Neural crest cell (in vitro differentiated cells): ENCODE results near the gene CEACAM20. TPM values are rescaled to one million over a fixed set of nuclear protein-coding genes. Genes with fewer than 3 reads are reported as not detected.
A peak's percentile ranks its signal among the peaks of the same experiment; 100 is the strongest.

ENCODE experiments used
- DNase-seq: peaks from one replicate; pipeline ENCODE4 v3.0.0; 2021; ENCODE audit warnings: low read depth, mixed read lengths, low spot score
- H3K27ac Mint-ChIP-seq: one replicate; pipeline ENCODE4 v1.8.0; 2021; ENCODE audit warnings: mild to moderate bottlenecking, mixed read lengths; ENCODE audit not compliant: unreplicated experiment
- H3K27me3 Mint-ChIP-seq: 2 replicates; pipeline ENCODE4 v1.8.0; 2021; ENCODE audit warnings: low read depth, mild to moderate bottlenecking, mixed read lengths
- H3K36me3 Mint-ChIP-seq: 2 replicates; pipeline ENCODE4 v1.8.0; 2021; ENCODE audit warnings: low read depth, mild to moderate bottlenecking, mixed read lengths
- H3K4me1 Mint-ChIP-seq: 2 replicates; pipeline ENCODE4 v1.8.0; 2021; ENCODE audit warnings: mixed read lengths
- H3K4me3 Mint-ChIP-seq: one replicate; pipeline ENCODE4 v1.8.0; 2021; ENCODE audit warnings: mild to moderate bottlenecking, mixed read lengths
- H3K9me3 Mint-ChIP-seq: 2 replicates; pipeline ENCODE4 v1.8.0; 2021; ENCODE audit warnings: mixed read lengths
- total RNA-seq: library from RNA; stranded (reverse); gene quantifications from 2 replicates; pipeline ENCODE4 v1.2.1, GENCODE V29; 2021
- TF ChIP-seq, protein P1 (sequence below): fragments of 200-600 bp; sonication (generic); conservative IDR thresholded peaks from 2 replicates; pipeline ENCODE4 v1.5.0; 2021; ENCODE audit warnings: antibody characterized with exemption, mild to moderate bottlenecking

Gene CEACAM20
- total RNA-seq, 1 donor from 2014 or later = not detected

DNA sequence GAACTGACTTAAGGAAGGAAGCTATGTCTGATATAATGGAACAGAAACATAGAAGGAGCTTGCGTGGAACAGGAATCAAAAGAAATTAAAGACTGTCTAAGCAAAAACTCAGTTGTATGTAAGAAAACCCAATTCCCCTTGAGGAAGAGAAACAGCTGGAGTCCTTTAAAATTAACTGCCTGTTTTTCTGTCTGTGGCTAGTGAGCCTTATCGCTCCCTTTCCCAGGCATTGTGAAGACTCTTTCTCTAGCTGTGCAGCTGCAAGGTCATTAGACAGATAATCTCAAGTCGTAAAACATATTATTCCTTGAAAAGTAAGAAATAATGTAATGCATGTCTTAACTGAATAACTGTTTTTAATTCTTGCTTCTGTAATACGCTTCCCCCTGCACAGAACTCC lies 44.2 kb upstream of the CEACAM20 start:
- Mint-ChIP-seq H3K27ac (no peak overlapping the region), H3K27me3 (peaks cover 16% of the 10 kb centered on the region), H3K9me3 (no peaks in the 10 kb centered on the region), H3K4me3 (no peak overlapping the region), H3K4me1 (peaks cover 6% of the 10 kb centered on the region), H3K36me3 (no peaks in the 10 kb centered on the region)
- DNase-seq = no peak
- TF ChIP-seq, protein P1, sequence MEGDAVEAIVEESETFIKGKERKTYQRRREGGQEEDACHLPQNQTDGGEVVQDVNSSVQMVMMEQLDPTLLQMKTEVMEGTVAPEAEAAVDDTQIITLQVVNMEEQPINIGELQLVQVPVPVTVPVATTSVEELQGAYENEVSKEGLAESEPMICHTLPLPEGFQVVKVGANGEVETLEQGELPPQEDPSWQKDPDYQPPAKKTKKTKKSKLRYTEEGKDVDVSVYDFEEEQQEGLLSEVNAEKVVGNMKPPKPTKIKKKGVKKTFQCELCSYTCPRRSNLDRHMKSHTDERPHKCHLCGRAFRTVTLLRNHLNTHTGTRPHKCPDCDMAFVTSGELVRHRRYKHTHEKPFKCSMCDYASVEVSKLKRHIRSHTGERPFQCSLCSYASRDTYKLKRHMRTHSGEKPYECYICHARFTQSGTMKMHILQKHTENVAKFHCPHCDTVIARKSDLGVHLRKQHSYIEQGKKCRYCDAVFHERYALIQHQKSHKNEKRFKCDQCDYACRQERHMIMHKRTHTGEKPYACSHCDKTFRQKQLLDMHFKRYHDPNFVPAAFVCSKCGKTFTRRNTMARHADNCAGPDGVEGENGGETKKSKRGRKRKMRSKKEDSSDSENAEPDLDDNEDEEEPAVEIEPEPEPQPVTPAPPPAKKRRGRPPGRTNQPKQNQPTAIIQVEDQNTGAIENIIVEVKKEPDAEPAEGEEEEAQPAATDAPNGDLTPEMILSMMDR = no peak

DNA sequence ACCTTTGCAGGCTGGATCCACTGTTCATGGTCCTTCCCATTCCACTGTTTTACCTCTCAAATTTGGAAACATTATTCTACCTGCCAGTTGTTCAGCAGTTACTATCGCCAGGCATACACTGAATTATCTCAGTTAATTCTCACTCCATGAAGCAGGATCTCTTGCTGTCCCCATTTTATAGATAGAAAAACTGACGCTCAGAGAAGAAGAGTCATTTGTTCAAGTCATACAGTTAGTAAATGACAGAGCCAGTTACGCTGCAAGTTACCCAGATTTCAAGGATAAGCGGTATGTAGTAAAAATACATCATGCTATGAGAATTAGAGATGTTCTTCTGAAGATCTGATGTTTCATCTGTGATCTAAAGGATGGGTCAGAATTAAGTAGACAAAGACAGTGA lies 43.7 kb upstream of the CEACAM20 start:
- Mint-ChIP-seq H3K9me3 (no peaks in the 10 kb centered on the region), H3K4me3 (no peak overlapping the region), H3K36me3 (no peaks in the 10 kb centered on the region), H3K27ac (no peak overlapping the region), H3K4me1 (peaks cover 6% of the 10 kb centered on the region), H3K27me3 (peaks cover 19% of the 10 kb centered on the region)
- TF ChIP-seq, protein P1 = no peak
- DNase-seq = no peak

DNA sequence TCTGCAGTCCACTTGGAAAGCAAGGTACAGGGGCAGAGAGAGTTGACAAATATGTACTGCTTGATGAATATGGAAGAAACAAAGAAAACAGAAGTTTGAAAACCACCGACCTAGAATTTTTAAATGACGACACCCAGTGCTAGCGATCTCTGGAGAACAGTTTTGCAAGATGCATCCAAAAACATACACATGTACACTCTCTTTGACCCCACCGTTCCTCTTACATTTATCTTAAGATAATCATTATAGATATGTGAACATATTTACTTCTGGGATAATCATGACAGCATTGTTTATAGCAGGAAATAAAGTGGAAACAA lies 43.1 kb upstream of the CEACAM20 start:
- Mint-ChIP-seq H3K27ac (no peak overlapping the region), H3K27me3 (peaks cover 22% of the 10 kb centered on the region), H3K4me3 (no peak overlapping the region), H3K36me3 (no peaks in the 10 kb centered on the region), H3K4me1 (peaks cover 6% of the 10 kb centered on the region), H3K9me3 (no peaks in the 10 kb centered on the region)
- DNase-seq = no peak
- TF ChIP-seq, protein P1 = no peak

DNA sequence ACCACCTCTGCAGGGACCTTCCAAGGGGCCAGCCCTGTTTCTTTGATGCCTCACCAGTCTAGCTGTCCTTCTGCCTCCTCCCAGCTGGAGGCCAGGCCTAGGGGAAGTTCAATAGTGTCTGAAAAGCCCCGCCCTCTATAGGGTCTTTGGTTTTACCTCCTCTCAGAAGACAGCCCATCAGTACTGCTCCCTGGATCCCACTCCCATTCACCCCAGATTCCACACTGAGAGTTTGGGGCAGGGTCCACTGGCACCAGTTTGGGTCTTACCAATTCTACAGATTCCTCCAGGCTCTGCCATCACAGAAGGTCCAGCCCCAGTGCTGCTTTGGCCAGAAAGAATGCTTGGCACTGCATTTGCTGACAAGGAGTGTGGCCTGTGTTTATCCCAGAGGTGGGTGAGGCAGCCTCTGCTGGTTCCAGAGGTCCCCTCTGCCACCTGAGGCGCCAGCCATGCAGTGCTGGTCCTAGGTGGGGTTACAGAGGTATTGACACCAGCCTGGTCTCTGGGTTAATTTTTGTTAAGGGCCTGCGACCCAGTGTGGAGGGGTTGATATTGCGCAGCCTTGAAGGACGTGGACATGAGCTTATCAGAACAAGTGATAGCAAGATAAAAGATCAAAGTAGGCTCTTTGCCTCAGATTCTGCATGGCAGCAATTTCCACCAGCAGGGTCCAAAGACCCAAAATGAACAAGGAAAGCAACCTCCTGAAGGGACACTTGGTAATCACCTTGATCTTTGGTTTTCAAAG lies 42.5 kb upstream of the CEACAM20 start:
- Mint-ChIP-seq H3K4me3 (no peak overlapping the region), H3K4me1 (peaks cover 6% of the 10 kb centered on the region), H3K36me3 (no peaks in the 10 kb centered on the region), H3K27ac (no peak overlapping the region), H3K9me3 (no peaks in the 10 kb centered on the region), H3K27me3 (peaks cover 22% of the 10 kb centered on the region)
- DNase-seq = no peak
- TF ChIP-seq, protein P1 = no peak

DNA sequence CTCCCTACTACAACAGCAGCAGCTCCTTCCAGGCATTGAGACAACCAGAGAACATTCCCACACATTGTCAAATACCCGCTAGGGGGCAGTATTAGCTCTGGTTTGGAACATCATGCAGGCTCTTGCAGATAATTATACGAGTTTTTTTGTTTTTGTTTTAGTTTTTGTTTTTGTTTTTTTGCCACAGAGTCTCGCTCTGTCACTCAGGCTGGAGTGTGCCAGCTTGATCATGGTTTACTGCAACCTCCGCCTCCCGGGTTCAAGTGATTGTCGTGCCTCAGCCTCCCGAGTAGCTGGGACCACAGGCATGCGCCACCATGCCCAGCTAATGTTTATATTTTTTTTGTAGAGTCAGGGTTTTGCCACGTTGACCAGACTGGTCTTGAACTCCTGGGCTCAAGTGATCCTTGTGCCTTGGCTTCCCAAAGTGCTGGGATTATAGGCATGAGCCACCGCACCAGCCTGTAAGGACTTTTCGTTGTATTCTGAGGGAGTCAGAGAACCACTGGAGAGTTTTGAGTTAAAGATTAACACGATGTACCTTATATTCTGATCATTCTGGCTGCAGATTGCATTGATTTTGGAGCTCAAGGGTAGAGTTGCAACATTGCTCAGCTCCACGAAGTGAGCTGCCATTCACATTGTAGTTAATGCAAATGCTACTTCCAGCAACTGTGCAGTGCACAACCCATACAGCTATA lies 41.7 kb upstream of the CEACAM20 start:
- no peaks in the 10 kb centered on the region for H3K9me3 Mint-ChIP-seq
- DNase-seq = peak; percentile 70
- H3K4me3 Mint-ChIP-seq = no peak overlapping the region
- TF ChIP-seq, protein P1 = peak; percentile 84
- H3K36me3 Mint-ChIP-seq = no peaks in the 10 kb centered on the region
- H3K27me3 Mint-ChIP-seq = peaks cover 29% of the 10 kb centered on the region
- peaks cover 6% of the 10 kb centered on the region for H3K4me1 Mint-ChIP-seq
- H3K27ac Mint-ChIP-seq = no peak overlapping the region
